Heart right ventricle (tissue), 16 donors: Measurements from ENCODE around the gene KDM5A. TPM values are rescaled to one million over a fixed set of nuclear protein-coding genes. Genes with fewer than 3 reads are reported as not detected.

Source experiments
- ATAC-seq, 8 donors: fragments of 200-7000 bp; cut with Tn5 transposase; one replicate each; pipeline ENCODE4 v1.9.1; 2020; ENCODE audit warnings: mild to moderate bottlenecking in 8 of 8, moderate library complexity in 8 of 8, moderate number of reproducible peaks in 1 of 8
- DNase-seq, 2 donors: peaks; one replicate each; pipeline ENCODE4 v3.0.0-alpha.2; 2020
- H3K27ac ChIP-seq, 10 donors: fragments of 200-600 bp; sonication (generic) in 2 of 10; one replicate each; pipeline versions ENCODE4 v1.5.0 to v1.8.0; 2020 to 2022; ENCODE audit warnings: mild to moderate bottlenecking in 3 of 10
- H3K27me3 ChIP-seq, 7 donors: fragments of 200-600 bp; one replicate each; pipeline ENCODE4 v1.8.0; 2021 to 2022; ENCODE audit warnings: mild to moderate bottlenecking in 2 of 7
- H3K36me3 ChIP-seq, 9 donors: fragments of 200-600 bp; sonication (generic) in 1 of 9; one replicate each; pipeline versions ENCODE4 v1.5.0 to v1.8.0; 2020 to 2022; ENCODE audit warnings: mild to moderate bottlenecking in 2 of 9
- H3K4me1 ChIP-seq, 9 donors: fragments of 200-600 bp; sonication (generic) in 1 of 9; one replicate each; pipeline versions ENCODE4 v1.5.0 to v1.8.0; 2020 to 2022; ENCODE audit warnings: mild to moderate bottlenecking in 4 of 9
- H3K4me3 ChIP-seq, 10 donors: fragments of 200-600 bp; sonication (generic) in 2 of 10; one replicate each; pipeline versions ENCODE4 v1.5.0 to v1.8.0; 2020 to 2022; ENCODE audit warnings: mild to moderate bottlenecking in 7 of 10, moderate library complexity in 2 of 10
- H3K9me3 ChIP-seq, 11 donors: fragments of 200-600 bp in 10 of 11; sonication (generic) in 2 of 11; one replicate each; pipeline versions ENCODE4 v1.5.0 to v1.8.0; 2013 to 2022; ENCODE audit warnings: mild to moderate bottlenecking in 2 of 11, control low read depth in 1 of 11, moderate library complexity in 1 of 11
- CTCF ChIP-seq, 9 donors: fragments of 200-600 bp; sonication (generic) in 2 of 9; IDR thresholded peaks; one replicate each; pipeline versions ENCODE4 v1.5.0 to v1.8.0; 2021 to 2022; ENCODE audit warnings: antibody characterized with exemption in 9 of 9, mild to moderate bottlenecking in 5 of 9, moderate library complexity in 1 of 9
- WGBS, 2 donors: extraction: QIAGEN DNeasy Blood & Tissue Kit; methylation state at CpG; one replicate each; pipeline ENCODE4 v1.1.7; 2013; ENCODE audit warnings: inconsistent platforms in 1 of 2; 5-methylcytosine and 5-hydroxymethylcytosine counted together
- intact Hi-C, 10 donors: fragments of 100-400 bp; cut with DNase I; formaldehyde crosslinking; loops; one replicate each; pipeline versions ENCODE4 v1.11.1 to v1.14.2; 2022
- polyA plus RNA-seq, 2 donors: library from polyadenylated mRNA; stranded (reverse); fragments of 200-250 nt; gene quantifications; one replicate each; pipeline ENCODE4 v1.2.3, GENCODE V29; 2013
- total RNA-seq, 10 donors: library from RNA; stranded (reverse); fragmentation: NEBNext Ultra II Directional in 3 of 10; extraction: Animal tissue kit (Norgen Biotek cat#: 25700) in 3 of 10; gene quantifications; one replicate each; pipeline versions ENCODE4 v1.2.1 to v1.2.4, GENCODE V29; 2021 to 2023
- donor health status: Arrhythmogenic right ventricular cardiomyopathy.
- donor health status: ischemic (EF 13 %, LVEDD 7.1; RV severe dilation, severe dysfunction).
- donor health status: healthy with polysubstance abuse.
- donor health status: DM: no; HTN: yes; CAD: no.
- donor health status: DM: no; HTN: no; CAD: no.
- donor health status: ischemic (EF 25% LVEDD 6.9; RV normal size, moderate dysfunction).
- donor health status: ischemic (EF 25% LVEDD 5.7; RV mildly dilated, moderate dysfunction).
- donor health status: healthy.
- donor health status: DM: yes; HTN: yes; CAD: no.
- donor health status: Ischemic cardiomyopathy.
- donor health status: ischemic (EF 35%, LVEDD 5.7; RV mildly dilated, moderate dysfunction).
- donor health status: nonischemic (EF 11% LVEDD 7.7; RV severe dilation, severe dysfunction).
- donor health status: DM: yes; HTN: yes; CAD: no.
- donor health status: PGD.
- donor health status: ischemic (EF 29% LVEDD 5.4; RV normal size, mild dysfunction).
- donor health status: nonischemic (EF 23%, LVEDD 6.1; RV moderate dilation, normal function).

The KDM5A gene
- total and polyA plus RNA-seq, 12 donors = 3.0 to 46.0 (median 33.3) TPM

- Histone ChIP-seq H3K36me3 (no peaks in the 10 kb centered on the region), H3K4me3 (no peak overlapping the region), H3K27me3 (no peaks in the 10 kb centered on the region), H3K27ac (no peak overlapping the region), H3K4me1 (no peaks in the 10 kb centered on the region), H3K9me3 (peaks cover 0 to 22% (median 2%) of the 10 kb centered on the region in 11 donors)
- no peak for ATAC-seq
- 79% methylated on average over 7 of the region's 7 CpGs for WGBS, 2 donors
- no peak for DNase-seq
- no peak for TF ChIP-seq CTCF (IDR thresholded peaks at IDR 0.05)
- intact Hi-C loops = no loop called here
Observed at GRCh38 chr12:234019-234418, 155.1 kb downstream of the KDM5A start.

GRCh38 chr12:233615-233968 is 155.5 kb downstream of the KDM5A start:
- H3K27me3 ChIP-seq = no peaks in the 10 kb centered on the region
- ATAC-seq (no peak), DNase-seq (no peak)
- no peak for TF ChIP-seq CTCF (IDR thresholded peaks at IDR 0.05)
- intact Hi-C loops = no loop called here
- H3K27ac ChIP-seq = no peak overlapping the region
- 65 to 77% methylated on average over 3 of the region's 3 CpGs for WGBS, 2 donors
- H3K36me3 ChIP-seq = no peaks in the 10 kb centered on the region
- H3K4me1 ChIP-seq = no peaks in the 10 kb centered on the region
- H3K4me3 ChIP-seq = no peak overlapping the region
- peaks cover 0 to 22% (median 2%) of the 10 kb centered on the region in 11 donors for H3K9me3 ChIP-seq

GRCh38 chr12:232731-233614 is 156.1 kb downstream of the KDM5A start:
- H3K4me1 ChIP-seq = no peaks in the 10 kb centered on the region
- no peaks in the 10 kb centered on the region for H3K36me3 ChIP-seq
- no peaks in the 10 kb centered on the region for H3K27me3 ChIP-seq
- H3K4me3 ChIP-seq = no peak overlapping the region
- ATAC-seq (peak in 1 of 8 donors; percentile 20), DNase-seq (no peak)
- H3K9me3 ChIP-seq = peaks cover 0 to 22% (median 2%) of the 10 kb centered on the region in 11 donors
- TF ChIP-seq CTCF (IDR thresholded peaks at IDR 0.05) = no peak
- no peak overlapping the region for H3K27ac ChIP-seq
- intact Hi-C loops = no loop called here
- 55 to 60% methylated on average over 19 of the region's 19 CpGs for WGBS, 2 donors

- Histone ChIP-seq H3K4me1 (no peaks in the 10 kb centered on the region), H3K9me3 (peaks cover 0 to 11% (median 2%) of the 10 kb centered on the region in 11 donors), H3K4me3 (no peak overlapping the region), H3K27ac (no peak overlapping the region), H3K27me3 (no peaks in the 10 kb centered on the region), H3K36me3 (no peaks in the 10 kb centered on the region)
- DNase-seq (no peak), ATAC-seq (no peak)
- 63 to 68% methylated on average over 14 of the region's 14 CpGs for WGBS, 2 donors
- intact Hi-C loops = no loop called here
- TF ChIP-seq CTCF (IDR thresholded peaks at IDR 0.05) = no peak
Observed at GRCh38 chr12:230925-231671, 158.0 kb downstream of the KDM5A start.

Other genes with a start within 250 kb of the KDM5A start
- 1 to 10 TPM in 5 of 10 donors, under 1 TPM in 5; 0.49 to 1.4 (median 0.98) TPM for gene SLC6A12, start 175.2 kb downstream of the KDM5A start, total RNA-seq
- under 1 TPM; 0.14 to 0.44 TPM for gene SLC6A12, start 175.2 kb downstream of the KDM5A start, polyA plus RNA-seq
- 1 to 10 TPM; 1.5 to 6.1 (median 3.2) TPM for gene SLC6A13, start 126.5 kb downstream of the KDM5A start, total RNA-seq
- 1 to 10 TPM in 1 of 2 donors, under 1 TPM in 1; 0.87 to 5.6 TPM for gene SLC6A13, start 126.5 kb downstream of the KDM5A start, polyA plus RNA-seq
- gene CCDC77, start 12.3 kb upstream of the KDM5A start, total RNA-seq = 1 to 10 TPM; 1.8 to 4.5 (median 3.6) TPM
- gene CCDC77, start 12.3 kb upstream of the KDM5A start, polyA plus RNA-seq = 1 to 10 TPM; 2.4 to 4.2 TPM
- gene B4GALNT3, start 70.6 kb upstream of the KDM5A start, total RNA-seq = 10 to 100 TPM; 19.6 to 53.5 (median 36.5) TPM
- gene B4GALNT3, start 70.6 kb upstream of the KDM5A start, polyA plus RNA-seq = 10 to 100 TPM; 14.1 to 58.7 TPM